HepG2 (cell line): ENCODE results near the gene ORC1.

Experiments used
- MEIS2 ChIP-seq: sonication (generic); formaldehyde crosslinking; IDR thresholded peaks from 2 replicates; pipeline ENCODE4 v1.9.0; 2021; ENCODE audit warnings: mild to moderate bottlenecking, missing genetic modification reagents
- MXI1 ChIP-seq: IDR thresholded peaks from 3 replicates; pipeline ENCODE4 v1.6.1; 2012; ENCODE audit warnings: low read depth, low read length, inconsistent platforms, borderline replicate concordance
- PHF20 ChIP-seq: sonication (generic); formaldehyde crosslinking; IDR thresholded peaks from 2 replicates; pipeline ENCODE4 v1.5.0; 2020; ENCODE audit warnings: mild to moderate bottlenecking, missing genetic modification reagents
- POLR2A ChIP-seq, 2 experiments: IDR thresholded peaks; 2 replicates each; pipeline ENCODE4 v1.6.1; 2011; ENCODE audit warnings: low read depth in 2 of 2, low read length in 2 of 2, mild to moderate bottlenecking in 1 of 2, moderate library complexity in 1 of 2; ENCODE audit not compliant: insufficient read depth in 1 of 2
- PTBP1 ChIP-seq: fragments of 200-400 bp; formaldehyde crosslinking; IDR thresholded peaks from 2 replicates; pipeline ENCODE4 v1.6.1; 2018; ENCODE audit warnings: low read length, low read depth; ENCODE audit not compliant: poor library complexity, severe bottlenecking
- SNAPC4 ChIP-seq: sonication (generic); formaldehyde crosslinking; IDR thresholded peaks from 2 replicates; pipeline ENCODE4 v1.4.0; 2020; ENCODE audit warnings: mild to moderate bottlenecking, missing genetic modification reagents
- ZBTB33 ChIP-seq: sonication (generic); formaldehyde crosslinking; IDR thresholded peaks from 2 replicates; pipeline ENCODE4 v1.4.0; 2020; ENCODE audit warnings: missing genetic modification reagents
- ZNF101 ChIP-seq: sonication (generic); formaldehyde crosslinking; IDR thresholded peaks from 2 replicates; pipeline ENCODE4 v1.4.0; 2020; ENCODE audit warnings: mild to moderate bottlenecking, low read depth, missing genetic modification reagents, borderline replicate concordance
- TF ChIP-seq, protein P1 (sequence below): sonication (generic); formaldehyde crosslinking; IDR thresholded peaks from 2 replicates; pipeline ENCODE4 v1.4.0; 2020; ENCODE audit warnings: mild to moderate bottlenecking, low read depth, missing genetic modification reagents

- TF ChIP-seq PTBP1 (no peak), ZNF101 (CRISPR knock-in tag) (no peak), SNAPC4 (no peak), POLR2A (IDR thresholded peaks at IDR 0.05; ENCODE audit: insufficient read depth in 1 of 2, low read depth in 2 of 2, low read length in 2 of 2) (no peak), MXI1 (no peak), MEIS2 (CRISPR knock-in tag) (no peak), PHF20 (no peak), ZBTB33 (CRISPR knock-in tag) (no peak)
- TF ChIP-seq, protein P1, sequence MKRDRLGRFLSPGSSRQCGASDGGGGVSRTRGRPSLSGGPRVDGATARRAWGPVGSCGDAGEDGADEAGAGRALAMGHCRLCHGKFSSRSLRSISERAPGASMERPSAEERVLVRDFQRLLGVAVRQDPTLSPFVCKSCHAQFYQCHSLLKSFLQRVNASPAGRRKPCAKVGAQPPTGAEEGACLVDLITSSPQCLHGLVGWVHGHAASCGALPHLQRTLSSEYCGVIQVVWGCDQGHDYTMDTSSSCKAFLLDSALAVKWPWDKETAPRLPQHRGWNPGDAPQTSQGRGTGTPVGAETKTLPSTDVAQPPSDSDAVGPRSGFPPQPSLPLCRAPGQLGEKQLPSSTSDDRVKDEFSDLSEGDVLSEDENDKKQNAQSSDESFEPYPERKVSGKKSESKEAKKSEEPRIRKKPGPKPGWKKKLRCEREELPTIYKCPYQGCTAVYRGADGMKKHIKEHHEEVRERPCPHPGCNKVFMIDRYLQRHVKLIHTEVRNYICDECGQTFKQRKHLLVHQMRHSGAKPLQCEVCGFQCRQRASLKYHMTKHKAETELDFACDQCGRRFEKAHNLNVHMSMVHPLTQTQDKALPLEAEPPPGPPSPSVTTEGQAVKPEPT (CRISPR knock-in tag): no peak
Observed at GRCh38 chr1:52403566-52404115, 582 bp downstream of the ORC1 start.
